GM12875 (cell line): ENCODE measurements around the gene JUN.
A peak's percentile ranks its signal among the peaks of the same experiment; 100 is the strongest.

ENCODE experiments used
- H3K4me3 ChIP-seq: one replicate; pipeline ENCODE4 v1.5.1; 2011; ENCODE audit warnings: low read depth, low read length, control low read depth
- CTCF ChIP-seq: IDR thresholded peaks from 2 replicates; pipeline ENCODE4 v1.5.1; 2011; ENCODE audit warnings: low read depth, mild to moderate bottlenecking, control low read depth, inconsistent platforms, low read length, moderate library complexity, borderline replicate concordance; ENCODE audit not compliant: insufficient read depth

The JUN gene

DNA sequence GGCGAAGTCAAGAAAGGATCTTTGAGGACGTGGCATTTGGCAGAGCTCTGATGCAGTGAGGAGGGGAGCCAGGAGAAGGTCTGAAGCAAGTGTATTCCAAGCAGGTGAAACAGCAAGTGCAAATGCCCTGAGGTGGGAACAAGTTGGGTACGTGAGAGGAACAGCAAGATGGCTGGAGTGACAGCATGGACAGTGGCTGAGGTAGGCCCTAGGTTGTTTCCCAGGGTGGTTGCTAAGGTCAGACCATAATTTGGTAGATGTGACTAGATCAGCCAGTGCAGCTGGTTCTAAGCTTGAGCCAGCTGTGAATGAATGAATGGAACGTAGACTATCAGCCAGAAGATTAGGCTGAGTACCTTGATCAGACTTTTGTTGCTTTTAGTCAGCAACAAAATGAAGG lies 37.5 kb upstream of the JUN start:
- H3K4me3 ChIP-seq = no peak overlapping the region
- TF ChIP-seq CTCF = no peak

GRCh38 chr1:58818976-58819375 lies 35.1 kb upstream of the JUN start:
- no peak for TF ChIP-seq CTCF
- H3K4me3 ChIP-seq = no peak overlapping the region

DNA sequence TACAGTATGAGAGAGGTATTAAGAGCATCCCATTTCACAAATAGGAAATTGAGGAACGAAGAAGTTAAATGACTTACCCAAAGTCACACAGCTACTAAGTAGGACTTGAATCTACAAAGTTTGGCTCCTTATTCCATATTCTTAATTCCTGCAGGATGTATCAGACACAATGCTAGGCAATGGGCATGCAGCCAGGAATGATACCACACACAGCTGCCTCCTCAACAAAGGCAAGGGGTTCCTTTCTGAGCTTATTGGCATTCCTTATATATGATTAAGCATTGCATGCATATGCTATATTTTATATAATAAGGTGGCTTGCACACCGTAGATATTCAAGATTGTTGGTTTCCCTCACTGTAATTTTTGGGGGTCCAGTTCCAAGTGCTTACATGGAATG lies 34.2 kb upstream of the JUN start:
- TF ChIP-seq CTCF = no peak
- no peak overlapping the region for H3K4me3 ChIP-seq

- H3K4me3 ChIP-seq = peak overlapping the region; percentile 37
- no peak for TF ChIP-seq CTCF
Observed at GRCh38 chr1:58816747-58817221, 32.9 kb upstream of the JUN start.

GRCh38 chr1:58816072-58816746 lies 32.4 kb upstream of the JUN start:
- TF ChIP-seq CTCF = no peak
- H3K4me3 ChIP-seq = peak overlapping the region; percentile 37

DNA sequence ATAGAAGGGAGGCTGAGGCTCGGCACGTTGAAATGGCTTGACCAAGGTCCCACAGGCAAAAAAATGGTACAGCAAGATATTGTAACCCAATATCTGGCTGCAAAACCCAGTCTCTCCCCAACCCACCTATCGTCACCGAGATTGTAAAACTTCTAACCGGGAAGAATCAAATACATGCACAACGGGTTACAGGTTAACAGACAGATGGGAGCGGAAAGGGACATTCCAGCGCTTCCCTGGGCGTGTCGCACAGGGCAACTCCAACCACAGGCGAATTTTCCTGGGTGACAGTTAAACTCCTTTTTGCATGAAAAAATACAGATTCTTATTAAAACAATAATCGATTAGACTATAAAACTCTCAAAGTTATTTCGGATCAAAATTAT lies 31.8 kb upstream of the JUN start:
- H3K4me3 ChIP-seq = peak overlapping the region; percentile 37
- TF ChIP-seq CTCF = no peak

DNA sequence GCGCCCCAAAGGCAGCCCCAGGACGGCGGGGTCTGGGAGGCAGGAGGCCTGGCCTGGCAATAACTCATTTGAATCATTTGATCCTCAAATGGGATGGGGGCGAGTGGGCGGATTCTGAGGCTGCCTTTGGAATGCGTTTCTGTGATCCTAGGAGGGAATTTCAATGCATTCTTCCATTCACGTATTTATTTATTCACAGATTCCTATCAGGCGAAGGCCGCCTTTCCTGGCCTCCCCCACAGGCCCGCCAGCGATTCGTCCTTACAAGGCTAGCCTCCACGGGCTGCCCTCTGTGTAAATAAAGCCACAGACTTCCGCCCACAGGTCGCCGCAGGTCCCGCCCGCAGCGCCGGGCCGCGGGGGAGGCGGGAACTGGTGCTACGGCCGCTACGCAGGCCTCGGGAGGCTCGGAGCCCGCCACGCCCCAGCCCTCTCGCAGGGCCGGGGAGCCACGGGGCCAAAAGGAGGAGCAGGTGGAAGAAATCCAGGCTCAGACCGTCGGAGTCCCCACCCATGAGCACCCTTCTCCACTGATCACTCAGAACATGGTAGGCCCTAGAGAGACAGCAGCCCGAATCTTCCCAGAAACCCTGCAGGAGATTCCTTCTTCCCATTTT lies 31.3 kb upstream of the JUN start:
- TF ChIP-seq CTCF = no peak
- peak overlapping the region; percentile 37 for H3K4me3 ChIP-seq
